Measurements from ENCODE around the gene PLA2G6. TPM values are rescaled to one million over a fixed set of nuclear protein-coding genes. Genes with fewer than 3 reads are reported as not detected.

The PLA2G6 gene
- total RNA-seq, 1 donor from 2014 or later = 7.9 TPM

GRCh38 chr22:38190581-38190980 lies 9.0 kb upstream of the PLA2G6 start:
- Histone ChIP-seq H3K36me3 (ENCODE audit: control insufficient read depth, insufficient read depth, low read length) (no peaks in the 10 kb centered on the region), H3K27me3 (ENCODE audit: control insufficient read depth, insufficient read depth, low read length) (peaks cover 7% of the 10 kb centered on the region), H3K4me3 (ENCODE audit: low read depth, low read length) (no peak overlapping the region)
- DNase-seq (ENCODE audit: low read depth) (no peak), FAIRE-seq (no peak)
- TF ChIP-seq, protein P1, sequence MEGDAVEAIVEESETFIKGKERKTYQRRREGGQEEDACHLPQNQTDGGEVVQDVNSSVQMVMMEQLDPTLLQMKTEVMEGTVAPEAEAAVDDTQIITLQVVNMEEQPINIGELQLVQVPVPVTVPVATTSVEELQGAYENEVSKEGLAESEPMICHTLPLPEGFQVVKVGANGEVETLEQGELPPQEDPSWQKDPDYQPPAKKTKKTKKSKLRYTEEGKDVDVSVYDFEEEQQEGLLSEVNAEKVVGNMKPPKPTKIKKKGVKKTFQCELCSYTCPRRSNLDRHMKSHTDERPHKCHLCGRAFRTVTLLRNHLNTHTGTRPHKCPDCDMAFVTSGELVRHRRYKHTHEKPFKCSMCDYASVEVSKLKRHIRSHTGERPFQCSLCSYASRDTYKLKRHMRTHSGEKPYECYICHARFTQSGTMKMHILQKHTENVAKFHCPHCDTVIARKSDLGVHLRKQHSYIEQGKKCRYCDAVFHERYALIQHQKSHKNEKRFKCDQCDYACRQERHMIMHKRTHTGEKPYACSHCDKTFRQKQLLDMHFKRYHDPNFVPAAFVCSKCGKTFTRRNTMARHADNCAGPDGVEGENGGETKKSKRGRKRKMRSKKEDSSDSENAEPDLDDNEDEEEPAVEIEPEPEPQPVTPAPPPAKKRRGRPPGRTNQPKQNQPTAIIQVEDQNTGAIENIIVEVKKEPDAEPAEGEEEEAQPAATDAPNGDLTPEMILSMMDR (IDR thresholded peaks at IDR 0.05; ENCODE audit: insufficient read depth, low read length, severe bottlenecking) = no peak

DNA sequence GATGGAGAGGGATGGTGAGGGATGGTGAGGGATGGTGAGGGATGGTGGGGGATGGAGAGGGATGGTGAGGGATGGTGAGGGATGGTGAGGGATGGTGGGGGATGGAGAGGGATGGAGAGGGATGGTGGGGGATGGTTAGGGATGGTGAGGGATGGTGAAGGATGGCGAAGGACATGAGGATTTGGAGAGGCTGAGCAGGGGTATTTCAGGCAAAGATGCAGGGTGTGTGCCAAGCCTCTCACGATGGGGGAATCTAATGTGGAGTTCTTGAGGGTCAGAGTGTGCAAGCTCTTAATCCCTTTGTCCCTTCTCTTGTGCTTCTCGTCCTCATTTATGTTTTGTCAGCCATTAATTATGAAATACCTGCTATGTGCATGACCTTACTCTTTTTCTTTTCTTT lies 7.5 kb upstream of the PLA2G6 start:
- H3K27me3 ChIP-seq (ENCODE audit: control insufficient read depth, insufficient read depth, low read length) = peaks cover 3% of the 10 kb centered on the region
- TF ChIP-seq, protein P1 (IDR thresholded peaks at IDR 0.05; ENCODE audit: insufficient read depth, low read length, severe bottlenecking) = no peak
- FAIRE-seq (peak; percentile 47), DNase-seq (ENCODE audit: low read depth) (no peak)
- no peaks in the 10 kb centered on the region for H3K36me3 ChIP-seq (ENCODE audit: control insufficient read depth, insufficient read depth, low read length)
- H3K4me3 ChIP-seq (ENCODE audit: low read depth, low read length) = no peak overlapping the region

DNA sequence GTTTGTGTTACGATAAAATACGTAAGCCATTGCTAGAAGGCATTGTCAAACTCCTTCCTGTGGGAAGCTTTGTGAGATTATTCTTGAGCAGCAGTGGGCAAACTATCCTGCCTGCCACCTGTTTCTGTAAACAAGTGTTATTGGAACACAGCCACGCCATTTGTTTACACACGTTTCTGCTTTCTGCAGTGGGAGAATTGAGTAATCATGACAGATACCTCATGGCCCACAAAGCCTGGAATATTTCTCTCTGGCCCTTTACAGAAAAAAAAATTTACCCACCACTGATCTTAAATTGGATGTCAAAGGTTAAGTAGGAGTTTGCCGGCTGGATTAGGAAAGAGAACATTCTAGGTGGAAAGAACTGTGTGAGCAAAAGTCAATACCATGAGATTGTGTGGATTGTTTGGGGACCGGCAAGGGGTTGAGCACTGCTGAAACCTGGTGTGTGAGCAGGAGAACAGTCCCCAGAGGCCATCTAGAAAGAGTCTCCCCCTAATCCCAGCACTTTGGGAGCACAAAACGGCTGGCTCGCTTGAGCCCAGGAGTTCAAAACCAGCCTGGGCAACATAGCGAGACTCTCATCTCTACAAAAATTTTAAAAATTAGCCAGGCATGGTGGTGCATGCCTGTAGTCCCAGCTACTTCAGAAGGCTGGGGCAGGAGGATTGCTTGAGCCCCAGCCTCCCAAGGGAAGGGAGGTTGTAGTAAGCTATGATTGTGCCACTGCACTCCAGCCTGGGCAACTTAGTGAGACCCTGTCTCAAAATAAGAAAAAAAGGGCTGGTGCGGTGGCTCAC lies 6.0 kb upstream of the PLA2G6 start:
- peak; percentile 50 for FAIRE-seq
- H3K27me3 ChIP-seq (ENCODE audit: control insufficient read depth, insufficient read depth, low read length) = peaks cover 1% of the 10 kb centered on the region
- TF ChIP-seq, protein P1 (IDR thresholded peaks at IDR 0.05; ENCODE audit: insufficient read depth, low read length, severe bottlenecking) = no peak
- H3K36me3 ChIP-seq (ENCODE audit: control insufficient read depth, insufficient read depth, low read length) = no peaks in the 10 kb centered on the region
- H3K4me3 ChIP-seq (ENCODE audit: low read depth, low read length) = no peak overlapping the region
- peak; percentile 77 for DNase-seq (ENCODE audit: low read depth)

- TF ChIP-seq, protein P1 (IDR thresholded peaks at IDR 0.05; ENCODE audit: insufficient read depth, low read length, severe bottlenecking) = no peak
- no peaks in the 10 kb centered on the region for H3K27me3 ChIP-seq (ENCODE audit: control insufficient read depth, insufficient read depth, low read length)
- no peak for DNase-seq (ENCODE audit: low read depth)
- H3K36me3 ChIP-seq (ENCODE audit: control insufficient read depth, insufficient read depth, low read length) = no peaks in the 10 kb centered on the region
- no peak overlapping the region for H3K4me3 ChIP-seq (ENCODE audit: low read depth, low read length)
- no peak for FAIRE-seq
Measured at GRCh38 chr22:38186429-38186828, 4.8 kb upstream of the PLA2G6 start.

DNA sequence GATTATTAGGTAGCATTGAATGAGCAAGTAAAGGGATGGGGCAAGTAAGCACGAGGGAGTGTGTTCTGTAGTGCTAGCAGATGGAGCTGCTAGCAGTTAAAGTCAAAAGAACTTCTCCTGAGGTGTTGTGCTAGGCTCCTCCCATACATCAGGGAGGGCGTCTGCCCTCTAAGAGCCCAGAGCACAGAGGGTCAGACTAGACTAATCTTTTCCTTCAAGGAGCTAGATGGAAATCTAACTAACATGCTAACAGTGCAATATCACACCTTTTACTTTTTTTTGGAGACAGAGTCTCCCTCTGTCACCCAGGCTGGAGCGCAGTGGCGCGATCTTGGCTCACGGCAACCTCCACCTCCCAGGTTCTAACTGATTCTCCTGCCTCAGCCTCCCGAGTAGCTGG lies 3.2 kb upstream of the PLA2G6 start:
- TF ChIP-seq, protein P1 (IDR thresholded peaks at IDR 0.05; ENCODE audit: insufficient read depth, low read length, severe bottlenecking) = no peak
- H3K27me3 ChIP-seq (ENCODE audit: control insufficient read depth, insufficient read depth, low read length) = no peaks in the 10 kb centered on the region
- DNase-seq (ENCODE audit: low read depth) (no peak), FAIRE-seq (no peak)
- H3K4me3 ChIP-seq (ENCODE audit: low read depth, low read length) = no peak overlapping the region
- H3K36me3 ChIP-seq (ENCODE audit: control insufficient read depth, insufficient read depth, low read length) = no peaks in the 10 kb centered on the region
